Measurements from ENCODE around the gene CD2BP2.

GRCh38 chr16:30376461-30376902 lies 21.4 kb upstream of the CD2BP2 start:
- TF ChIP-seq, protein P1, sequence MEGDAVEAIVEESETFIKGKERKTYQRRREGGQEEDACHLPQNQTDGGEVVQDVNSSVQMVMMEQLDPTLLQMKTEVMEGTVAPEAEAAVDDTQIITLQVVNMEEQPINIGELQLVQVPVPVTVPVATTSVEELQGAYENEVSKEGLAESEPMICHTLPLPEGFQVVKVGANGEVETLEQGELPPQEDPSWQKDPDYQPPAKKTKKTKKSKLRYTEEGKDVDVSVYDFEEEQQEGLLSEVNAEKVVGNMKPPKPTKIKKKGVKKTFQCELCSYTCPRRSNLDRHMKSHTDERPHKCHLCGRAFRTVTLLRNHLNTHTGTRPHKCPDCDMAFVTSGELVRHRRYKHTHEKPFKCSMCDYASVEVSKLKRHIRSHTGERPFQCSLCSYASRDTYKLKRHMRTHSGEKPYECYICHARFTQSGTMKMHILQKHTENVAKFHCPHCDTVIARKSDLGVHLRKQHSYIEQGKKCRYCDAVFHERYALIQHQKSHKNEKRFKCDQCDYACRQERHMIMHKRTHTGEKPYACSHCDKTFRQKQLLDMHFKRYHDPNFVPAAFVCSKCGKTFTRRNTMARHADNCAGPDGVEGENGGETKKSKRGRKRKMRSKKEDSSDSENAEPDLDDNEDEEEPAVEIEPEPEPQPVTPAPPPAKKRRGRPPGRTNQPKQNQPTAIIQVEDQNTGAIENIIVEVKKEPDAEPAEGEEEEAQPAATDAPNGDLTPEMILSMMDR (IDR thresholded peaks at IDR 0.05): no peak
- TF ChIP-seq JUND (IDR thresholded peaks at IDR 0.05): no peak
- TF ChIP-seq TCF12 (IDR thresholded peaks at IDR 0.05): no peak
- no peak for TF ChIP-seq MEF2A (IDR thresholded peaks at IDR 0.05; ENCODE audit: borderline replicate concordance, low read depth)
- no peak for TF ChIP-seq GATA2 (CRISPR knock-in tag; IDR thresholded peaks at IDR 0.05)
- TF ChIP-seq, protein P2, sequence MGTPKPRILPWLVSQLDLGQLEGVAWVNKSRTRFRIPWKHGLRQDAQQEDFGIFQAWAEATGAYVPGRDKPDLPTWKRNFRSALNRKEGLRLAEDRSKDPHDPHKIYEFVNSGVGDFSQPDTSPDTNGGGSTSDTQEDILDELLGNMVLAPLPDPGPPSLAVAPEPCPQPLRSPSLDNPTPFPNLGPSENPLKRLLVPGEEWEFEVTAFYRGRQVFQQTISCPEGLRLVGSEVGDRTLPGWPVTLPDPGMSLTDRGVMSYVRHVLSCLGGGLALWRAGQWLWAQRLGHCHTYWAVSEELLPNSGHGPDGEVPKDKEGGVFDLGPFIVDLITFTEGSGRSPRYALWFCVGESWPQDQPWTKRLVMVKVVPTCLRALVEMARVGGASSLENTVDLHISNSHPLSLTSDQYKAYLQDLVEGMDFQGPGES (IDR thresholded peaks at IDR 0.05; ENCODE audit: low read depth, low read length): no peak
- no peak for TF ChIP-seq USF2 (IDR thresholded peaks at IDR 0.05; ENCODE audit: borderline replicate concordance, low read depth, low read length)
- no peak for TF ChIP-seq EZH2phosphoT487 (IDR thresholded peaks at IDR 0.05; ENCODE audit: borderline replicate concordance, low read depth)
- no peak for TF ChIP-seq TAF1 (IDR thresholded peaks at IDR 0.05; ENCODE audit: borderline replicate concordance, low read depth, low read length)

Measured in SK-N-SH (cell line).